Esophagus squamous epithelium (tissue), 5 donors: ENCODE results near the gene KIDINS220. TPM values are rescaled to one million over a fixed set of nuclear protein-coding genes. Genes with fewer than 3 reads are reported as not detected.

Source experiments
- DNase-seq: peaks from one replicate; lab custom pipeline; 2025; lab: John Stamatoyannopoulos, UW
- H3K27ac ChIP-seq, 4 donors: fragments of 200-600 bp; sonication (generic); one replicate each; pipeline ENCODE4 v1.5.1; 2016 to 2019; ENCODE audit warnings: mild to moderate bottlenecking in 1 of 4
- H3K27me3 ChIP-seq, 4 donors: fragments of 200-600 bp; sonication (generic); 1 replicate in 3 of 4; 2 replicates in 1 of 4; pipeline versions ENCODE4 v1.5.1 to v1.6.0; 2017 to 2021; ENCODE audit warnings: antibody characterized with exemption in 1 of 4
- H3K36me3 ChIP-seq, 3 donors: fragments of 200-600 bp; sonication (generic); one replicate each; pipeline ENCODE4 v1.5.1; 2016 to 2019
- H3K4me1 ChIP-seq, 3 donors: fragments of 200-600 bp; sonication (generic); one replicate each; pipeline ENCODE4 v1.5.1; 2017 to 2019
- H3K4me3 ChIP-seq, 4 donors: fragments of 200-600 bp; sonication (generic); 1 replicate in 3 of 4; 2 replicates in 1 of 4; pipeline ENCODE4 v1.5.1; 2016 to 2019; ENCODE audit warnings: mild to moderate bottlenecking in 2 of 4, moderate library complexity in 1 of 4
- H3K9me3 ChIP-seq, 3 donors: fragments of 200-600 bp; sonication (generic); one replicate each; pipeline ENCODE4 v1.5.1; 2016 to 2019
- CTCF ChIP-seq, 6 experiments: fragments of 450-650 bp in 4 of 6; fragments of 200-600 bp in 2 of 6; sonication (generic) in 2 of 6; IDR thresholded peaks; one replicate each; pipeline ENCODE4 v1.5.1; 2016 to 2019; ENCODE audit warnings: antibody characterized with exemption in 6 of 6, mild to moderate bottlenecking in 4 of 6, moderate library complexity in 4 of 6
- POLR2A ChIP-seq, 4 donors: fragments of 450-650 bp; IDR thresholded peaks; one replicate each; pipeline ENCODE4 v1.6.1; 2017; ENCODE audit warnings: antibody characterized with exemption in 4 of 4, mild to moderate bottlenecking in 4 of 4, moderate library complexity in 3 of 4
- WGBS, 2 donors: methylation state at CpG; one replicate each; pipeline ENCODE4 v1.1.5; 2018; 5-methylcytosine and 5-hydroxymethylcytosine counted together
- intact Hi-C: fragments of 100-400 bp; cut with DNase I; formaldehyde crosslinking; loops from one replicate; pipeline ENCODE4 v1.15.0; 2022
- total RNA-seq, 4 donors: library from RNA; depleted of rRNA; stranded (reverse); fragments of >200 nt; gene quantifications; one replicate each; pipeline ENCODE4 v1.1.0, GENCODE V29; 2016
- donor health status: DM: yes; HTN: yes; CAD: no.

KIDINS220 gene
- total RNA-seq, 4 donors from 2014 or later, result 27.4 to 58.7 (median 35.7) TPM

- Histone ChIP-seq H3K36me3 (peaks cover 0 to under 1% (median 0%) of the 10 kb centered on the region in 3 donors), H3K9me3 (no peaks in the 10 kb centered on the region), H3K4me1 (no peaks in the 10 kb centered on the region), H3K27me3 (no peaks in the 10 kb centered on the region), H3K4me3 (no peak overlapping the region), H3K27ac (no peak overlapping the region)
- no peak for DNase-seq
- TF ChIP-seq CTCF (IDR thresholded peaks at IDR 0.05) (no peak), POLR2A (IDR thresholded peaks at IDR 0.05) (no peak)
- intact Hi-C loops, result no loop called here
- 88 to 98% methylated on average over 3 of the region's 3 CpGs for WGBS, 2 donors
Observed at GRCh38 chr2:8721410-8721809, 116.0 kb downstream of the KIDINS220 start.

- DNase-seq, result no peak
- TF ChIP-seq CTCF (IDR thresholded peaks at IDR 0.05) (no peak), POLR2A (IDR thresholded peaks at IDR 0.05) (no peak)
- Histone ChIP-seq H3K9me3 (no peaks in the 10 kb centered on the region), H3K27me3 (no peaks in the 10 kb centered on the region), H3K27ac (no peak overlapping the region), H3K4me3 (no peak overlapping the region), H3K4me1 (no peaks in the 10 kb centered on the region), H3K36me3 (no peaks in the 10 kb centered on the region)
- intact Hi-C loops, result no loop called here
- 68 to 75% methylated on average over 3 of the region's 3 CpGs for WGBS, 2 donors
Observed at GRCh38 chr2:8720741-8721140, 116.7 kb downstream of the KIDINS220 start.

GRCh38 chr2:8719528-8719927 lies 117.9 kb downstream of the KIDINS220 start:
- Histone ChIP-seq H3K27ac (no peak overlapping the region), H3K27me3 (no peaks in the 10 kb centered on the region), H3K36me3 (no peaks in the 10 kb centered on the region), H3K4me3 (no peak overlapping the region), H3K4me1 (no peaks in the 10 kb centered on the region), H3K9me3 (no peaks in the 10 kb centered on the region)
- intact Hi-C loops, result no loop called here
- DNase-seq, result no peak
- WGBS, 2 donors, result 55 to 58% methylated on average over 3 of the region's 3 CpGs
- TF ChIP-seq POLR2A (IDR thresholded peaks at IDR 0.05), result no peak
- no peak for TF ChIP-seq CTCF (IDR thresholded peaks at IDR 0.05)

GRCh38 chr2:8714971-8715370 lies 122.4 kb downstream of the KIDINS220 start:
- H3K4me1 ChIP-seq, result no peaks in the 10 kb centered on the region
- no peaks in the 10 kb centered on the region for H3K36me3 ChIP-seq
- DNase-seq, result no peak
- H3K27me3 ChIP-seq, result no peaks in the 10 kb centered on the region
- H3K9me3 ChIP-seq, result no peaks in the 10 kb centered on the region
- TF ChIP-seq CTCF (IDR thresholded peaks at IDR 0.05) (no peak), POLR2A (IDR thresholded peaks at IDR 0.05) (no peak)
- H3K4me3 ChIP-seq, result no peak overlapping the region
- intact Hi-C loops, result no loop called here
- WGBS, 2 donors, result 82 to 93% methylated on average over 5 of the region's 5 CpGs
- no peak overlapping the region for H3K27ac ChIP-seq

- Histone ChIP-seq H3K4me3 (no peak overlapping the region), H3K27me3 (no peaks in the 10 kb centered on the region), H3K36me3 (no peaks in the 10 kb centered on the region), H3K4me1 (no peaks in the 10 kb centered on the region), H3K9me3 (no peaks in the 10 kb centered on the region), H3K27ac (no peak overlapping the region)
- WGBS, 2 donors, result 84 to 100% methylated on average over 1 to 4 of the region's 7 CpGs
- intact Hi-C loops, result no loop called here
- TF ChIP-seq POLR2A (IDR thresholded peaks at IDR 0.05) (no peak), CTCF (IDR thresholded peaks at IDR 0.05) (no peak)
- no peak for DNase-seq
Observed at GRCh38 chr2:8714283-8714682, 123.1 kb downstream of the KIDINS220 start.
